Measurements from ENCODE around the gene CTNNBL1. TPM values are rescaled to one million over a fixed set of nuclear protein-coding genes. Genes with fewer than 3 reads are reported as not detected.

CTNNBL1 gene
- total and polyA plus RNA-seq, 2 experiments from 2014 or later, result 36.3 to 68.7 TPM

- Histone ChIP-seq H3K27me3 (ENCODE audit: insufficient read depth) (no peaks in the 10 kb centered on the region), H3F3A (replicated peaks; ENCODE audit: low read depth) (no peaks in the 10 kb centered on the region), H3K79me2 (replicated peaks; ENCODE audit: insufficient read depth) (no peaks in the 10 kb centered on the region), H3K4me3 (no peak overlapping the region), H3K36me3 (ENCODE audit: insufficient read depth) (no peaks in the 10 kb centered on the region), H3K27ac (ENCODE audit: low read depth) (no peak overlapping the region), H3K4me2 (no peak overlapping the region), H4K20me1 (replicated peaks; ENCODE audit: insufficient read depth) (no peaks in the 10 kb centered on the region), H3K4me1 (ENCODE audit: insufficient read depth) (no peaks in the 10 kb centered on the region), H2AFZ (no peak overlapping the region), H3K9me2 (ENCODE audit: insufficient read depth) (no peaks in the 10 kb centered on the region)
- H3K4me3 Mint-ChIP-seq, result no peak overlapping the region
- ATAC-seq, result no peak
- no peak for DNase-seq (ENCODE audit: low spot score)
- H3K4me1 Mint-ChIP-seq, result peaks cover 2% of the 10 kb centered on the region; the same call in 2 of the 3 replicates
- peaks cover 4% of the 10 kb centered on the region for H3K27me3 Mint-ChIP-seq (ENCODE audit: insufficient read depth, low read depth, poor library complexity)
- TF ChIP-seq POLR2AphosphoS5 (IDR thresholded peaks at IDR 0.05; ENCODE audit: low read depth) (no peak), REST (IDR thresholded peaks at IDR 0.05; ENCODE audit: unreplicated experiment) (no peak), ZNF114 (CRISPR knock-in tag; IDR thresholded peaks at IDR 0.05) (no peak), CREB1 (CRISPR knock-in tag; IDR thresholded peaks at IDR 0.05; ENCODE audit: low read depth) (no peak), NANOG (IDR thresholded peaks at IDR 0.05; ENCODE audit: borderline replicate concordance) (no peak), EZH2phosphoT487 (IDR thresholded peaks at IDR 0.05; ENCODE audit: unreplicated experiment) (no peak), STAT1 (IDR thresholded peaks at IDR 0.05; ENCODE audit: unreplicated experiment) (no peak), JUNB (IDR thresholded peaks at IDR 0.05; ENCODE audit: unreplicated experiment) (no peak), ZNF331 (CRISPR knock-in tag; IDR thresholded peaks at IDR 0.05; ENCODE audit: low read depth) (no peak), EZH2 (IDR thresholded peaks at IDR 0.05; ENCODE audit: low read depth, unreplicated experiment) (no peak)
- TF ChIP-seq, protein P1, sequence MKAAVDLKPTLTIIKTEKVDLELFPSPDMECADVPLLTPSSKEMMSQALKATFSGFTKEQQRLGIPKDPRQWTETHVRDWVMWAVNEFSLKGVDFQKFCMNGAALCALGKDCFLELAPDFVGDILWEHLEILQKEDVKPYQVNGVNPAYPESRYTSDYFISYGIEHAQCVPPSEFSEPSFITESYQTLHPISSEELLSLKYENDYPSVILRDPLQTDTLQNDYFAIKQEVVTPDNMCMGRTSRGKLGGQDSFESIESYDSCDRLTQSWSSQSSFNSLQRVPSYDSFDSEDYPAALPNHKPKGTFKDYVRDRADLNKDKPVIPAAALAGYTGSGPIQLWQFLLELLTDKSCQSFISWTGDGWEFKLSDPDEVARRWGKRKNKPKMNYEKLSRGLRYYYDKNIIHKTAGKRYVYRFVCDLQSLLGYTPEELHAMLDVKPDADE (IDR thresholded peaks at IDR 0.05), result no peak
- TF ChIP-seq, protein P2, sequence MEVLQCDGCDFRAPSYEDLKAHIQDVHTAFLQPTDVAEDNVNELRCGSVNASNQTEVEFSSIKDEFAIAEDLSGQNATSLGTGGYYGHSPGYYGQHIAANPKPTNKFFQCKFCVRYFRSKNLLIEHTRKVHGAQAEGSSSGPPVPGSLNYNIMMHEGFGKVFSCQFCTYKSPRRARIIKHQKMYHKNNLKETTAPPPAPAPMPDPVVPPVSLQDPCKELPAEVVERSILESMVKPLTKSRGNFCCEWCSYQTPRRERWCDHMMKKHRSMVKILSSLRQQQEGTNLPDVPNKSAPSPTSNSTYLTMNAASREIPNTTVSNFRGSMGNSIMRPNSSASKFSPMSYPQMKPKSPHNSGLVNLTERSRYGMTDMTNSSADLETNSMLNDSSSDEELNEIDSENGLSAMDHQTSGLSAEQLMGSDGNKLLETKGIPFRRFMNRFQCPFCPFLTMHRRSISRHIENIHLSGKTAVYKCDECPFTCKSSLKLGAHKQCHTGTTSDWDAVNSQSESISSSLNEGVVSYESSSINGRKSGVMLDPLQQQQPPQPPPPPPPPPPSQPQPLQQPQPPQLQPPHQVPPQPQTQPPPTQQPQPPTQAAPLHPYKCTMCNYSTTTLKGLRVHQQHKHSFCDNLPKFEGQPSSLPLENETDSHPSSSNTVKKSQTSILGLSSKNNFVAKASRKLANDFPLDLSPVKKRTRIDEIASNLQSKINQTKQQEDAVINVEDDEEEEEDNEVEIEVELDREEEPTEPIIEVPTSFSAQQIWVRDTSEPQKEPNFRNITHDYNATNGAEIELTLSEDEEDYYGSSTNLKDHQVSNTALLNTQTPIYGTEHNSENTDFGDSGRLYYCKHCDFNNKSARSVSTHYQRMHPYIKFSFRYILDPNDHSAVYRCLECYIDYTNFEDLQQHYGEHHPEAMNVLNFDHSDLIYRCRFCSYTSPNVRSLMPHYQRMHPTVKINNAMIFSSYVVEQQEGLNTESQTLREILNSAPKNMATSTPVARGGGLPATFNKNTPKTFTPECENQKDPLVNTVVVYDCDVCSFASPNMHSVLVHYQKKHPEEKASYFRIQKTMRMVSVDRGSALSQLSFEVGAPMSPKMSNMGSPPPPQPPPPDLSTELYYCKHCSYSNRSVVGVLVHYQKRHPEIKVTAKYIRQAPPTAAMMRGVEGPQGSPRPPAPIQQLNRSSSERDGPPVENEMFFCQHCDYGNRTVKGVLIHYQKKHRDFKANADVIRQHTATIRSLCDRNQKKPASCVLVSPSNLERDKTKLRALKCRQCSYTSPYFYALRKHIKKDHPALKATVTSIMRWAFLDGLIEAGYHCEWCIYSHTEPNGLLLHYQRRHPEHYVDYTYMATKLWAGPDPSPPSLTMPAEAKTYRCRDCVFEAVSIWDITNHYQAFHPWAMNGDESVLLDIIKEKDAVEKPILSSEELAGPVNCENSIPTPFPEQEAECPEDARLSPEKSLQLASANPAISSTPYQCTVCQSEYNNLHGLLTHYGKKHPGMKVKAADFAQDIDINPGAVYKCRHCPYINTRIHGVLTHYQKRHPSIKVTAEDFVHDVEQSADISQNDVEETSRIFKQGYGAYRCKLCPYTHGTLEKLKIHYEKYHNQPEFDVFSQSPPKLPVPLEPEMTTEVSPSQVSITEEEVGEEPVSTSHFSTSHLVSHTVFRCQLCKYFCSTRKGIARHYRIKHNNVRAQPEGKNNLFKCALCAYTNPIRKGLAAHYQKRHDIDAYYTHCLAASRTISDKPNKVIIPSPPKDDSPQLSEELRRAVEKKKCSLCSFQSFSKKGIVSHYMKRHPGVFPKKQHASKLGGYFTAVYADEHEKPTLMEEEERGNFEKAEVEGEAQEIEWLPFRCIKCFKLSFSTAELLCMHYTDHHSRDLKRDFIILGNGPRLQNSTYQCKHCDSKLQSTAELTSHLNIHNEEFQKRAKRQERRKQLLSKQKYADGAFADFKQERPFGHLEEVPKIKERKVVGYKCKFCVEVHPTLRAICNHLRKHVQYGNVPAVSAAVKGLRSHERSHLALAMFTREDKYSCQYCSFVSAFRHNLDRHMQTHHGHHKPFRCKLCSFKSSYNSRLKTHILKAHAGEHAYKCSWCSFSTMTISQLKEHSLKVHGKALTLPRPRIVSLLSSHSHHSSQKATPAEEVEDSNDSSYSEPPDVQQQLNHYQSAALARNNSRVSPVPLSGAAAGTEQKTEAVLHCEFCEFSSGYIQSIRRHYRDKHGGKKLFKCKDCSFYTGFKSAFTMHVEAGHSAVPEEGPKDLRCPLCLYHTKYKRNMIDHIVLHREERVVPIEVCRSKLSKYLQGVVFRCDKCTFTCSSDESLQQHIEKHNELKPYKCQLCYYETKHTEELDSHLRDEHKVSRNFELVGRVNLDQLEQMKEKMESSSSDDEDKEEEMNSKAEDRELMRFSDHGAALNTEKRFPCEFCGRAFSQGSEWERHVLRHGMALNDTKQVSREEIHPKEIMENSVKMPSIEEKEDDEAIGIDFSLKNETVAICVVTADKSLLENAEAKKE (CRISPR knock-in tag; IDR thresholded peaks at IDR 0.05), result no peak
- TF ChIP-seq, protein P3, sequence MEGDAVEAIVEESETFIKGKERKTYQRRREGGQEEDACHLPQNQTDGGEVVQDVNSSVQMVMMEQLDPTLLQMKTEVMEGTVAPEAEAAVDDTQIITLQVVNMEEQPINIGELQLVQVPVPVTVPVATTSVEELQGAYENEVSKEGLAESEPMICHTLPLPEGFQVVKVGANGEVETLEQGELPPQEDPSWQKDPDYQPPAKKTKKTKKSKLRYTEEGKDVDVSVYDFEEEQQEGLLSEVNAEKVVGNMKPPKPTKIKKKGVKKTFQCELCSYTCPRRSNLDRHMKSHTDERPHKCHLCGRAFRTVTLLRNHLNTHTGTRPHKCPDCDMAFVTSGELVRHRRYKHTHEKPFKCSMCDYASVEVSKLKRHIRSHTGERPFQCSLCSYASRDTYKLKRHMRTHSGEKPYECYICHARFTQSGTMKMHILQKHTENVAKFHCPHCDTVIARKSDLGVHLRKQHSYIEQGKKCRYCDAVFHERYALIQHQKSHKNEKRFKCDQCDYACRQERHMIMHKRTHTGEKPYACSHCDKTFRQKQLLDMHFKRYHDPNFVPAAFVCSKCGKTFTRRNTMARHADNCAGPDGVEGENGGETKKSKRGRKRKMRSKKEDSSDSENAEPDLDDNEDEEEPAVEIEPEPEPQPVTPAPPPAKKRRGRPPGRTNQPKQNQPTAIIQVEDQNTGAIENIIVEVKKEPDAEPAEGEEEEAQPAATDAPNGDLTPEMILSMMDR (conservative IDR thresholded peaks at IDR 0.05; ENCODE audit: low read depth in 2 of 2), result no peak
- H3K36me3 Mint-ChIP-seq (ENCODE audit: low read depth), result no peaks in the 10 kb centered on the region
- no peak overlapping the region for H3K27ac Mint-ChIP-seq
- no peaks in the 10 kb centered on the region for H3K9me3 Mint-ChIP-seq
These were observed 158.8 kb downstream of the CTNNBL1 start for GRCh38 chr20:37852666-37853065.

All from GM23338 (cell line).